Fibroblast of skin of back (primary cell): ENCODE measurements around the gene ATG9A.

Experiments
- DNase-seq: peaks from one replicate; pipeline ENCODE4 v3.0.0-alpha.2; 2013

The ATG9A gene

GRCh38 chr2:219252084-219252483, 22.6 kb upstream of the ATG9A start:
- no peak for DNase-seq

- DNase-seq = peak; percentile 72
Measured at GRCh38 chr2:219251656-219252055, 22.2 kb upstream of the ATG9A start.

DNA sequence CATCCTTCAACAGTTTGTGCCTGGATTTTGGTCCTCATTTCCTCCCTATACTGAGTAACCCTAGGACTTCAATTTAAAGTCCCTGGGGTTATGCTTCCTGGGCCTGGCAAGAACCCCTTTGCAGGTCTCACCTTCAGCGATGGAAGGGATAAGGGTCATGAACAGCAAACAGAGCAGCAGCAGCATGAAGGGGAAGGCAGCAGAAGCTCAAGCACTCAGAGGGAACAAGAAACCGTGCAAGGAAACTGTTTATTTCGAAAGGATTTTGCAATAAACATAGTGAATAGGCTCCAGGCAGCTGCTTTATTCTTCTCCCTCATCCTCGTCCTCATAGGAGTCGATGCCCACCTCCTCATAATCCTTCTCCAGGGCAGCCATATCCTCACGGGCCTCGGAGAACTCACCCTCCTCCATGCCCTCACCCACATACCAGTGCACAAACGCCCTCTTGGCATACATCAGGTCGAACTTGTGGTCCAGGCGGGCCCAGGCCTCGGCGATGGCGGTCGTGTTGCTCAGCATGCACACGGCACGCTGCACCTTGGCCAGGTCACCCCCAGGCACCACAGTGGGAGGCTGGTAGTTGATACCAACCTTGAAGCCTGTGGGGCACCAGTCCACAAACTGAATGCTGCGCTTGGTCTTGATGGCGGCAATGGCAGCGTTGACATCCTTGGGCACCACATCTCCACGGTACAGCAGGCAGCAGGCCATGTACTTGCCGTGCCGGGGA, 20.8 kb upstream of the ATG9A start:
- DNase-seq = no peak

DNA sequence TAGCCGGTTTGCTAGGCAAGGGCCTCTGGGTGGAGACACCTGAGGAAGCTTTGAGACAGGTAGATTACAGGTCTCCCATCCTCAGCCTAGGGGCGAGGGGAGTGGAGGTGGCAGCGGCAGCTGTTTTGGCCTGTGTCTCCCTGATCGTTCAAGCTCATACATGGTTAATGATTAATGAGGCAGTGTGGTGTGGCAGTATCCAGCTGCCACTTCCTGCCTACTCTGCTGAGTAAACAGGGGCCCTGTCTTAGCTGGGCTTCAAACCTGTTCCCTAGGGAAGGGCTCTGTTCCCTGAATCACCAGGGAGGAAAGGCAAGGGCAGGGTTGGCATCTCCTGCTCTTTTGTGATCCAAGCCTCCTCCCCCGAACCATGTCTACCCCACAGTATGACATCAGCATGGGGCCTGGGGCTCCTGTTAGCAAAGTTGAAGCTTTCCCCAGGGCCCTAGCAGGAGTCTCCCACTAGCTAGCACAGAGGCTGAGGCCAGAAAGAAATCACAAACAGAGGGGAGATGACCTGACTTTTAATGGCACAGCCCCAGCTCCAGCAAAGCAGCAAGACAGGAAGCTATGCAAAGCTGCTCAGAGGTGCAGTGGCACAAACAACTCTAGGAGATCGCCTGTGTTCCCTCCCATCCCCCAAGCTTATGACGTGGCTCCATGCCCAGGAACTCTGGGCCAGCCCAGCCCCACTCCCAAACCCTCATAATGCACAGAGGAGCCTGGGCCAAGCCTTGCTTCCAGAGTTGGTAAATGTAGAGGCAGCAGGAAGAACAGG, 20.0 kb upstream of the ATG9A start:
- peak; percentile 86 for DNase-seq

- DNase-seq = no peak
Measured at GRCh38 chr2:219248845-219249202, 19.4 kb upstream of the ATG9A start.

GRCh38 chr2:219247678-219248642, 18.5 kb upstream of the ATG9A start:
- no peak for DNase-seq

GRCh38 chr2:219246559-219246958, 17.1 kb upstream of the ATG9A start:
- DNase-seq = no peak

- DNase-seq = no peak
Measured at GRCh38 chr2:219245899-219246230, 16.4 kb upstream of the ATG9A start.

DNA sequence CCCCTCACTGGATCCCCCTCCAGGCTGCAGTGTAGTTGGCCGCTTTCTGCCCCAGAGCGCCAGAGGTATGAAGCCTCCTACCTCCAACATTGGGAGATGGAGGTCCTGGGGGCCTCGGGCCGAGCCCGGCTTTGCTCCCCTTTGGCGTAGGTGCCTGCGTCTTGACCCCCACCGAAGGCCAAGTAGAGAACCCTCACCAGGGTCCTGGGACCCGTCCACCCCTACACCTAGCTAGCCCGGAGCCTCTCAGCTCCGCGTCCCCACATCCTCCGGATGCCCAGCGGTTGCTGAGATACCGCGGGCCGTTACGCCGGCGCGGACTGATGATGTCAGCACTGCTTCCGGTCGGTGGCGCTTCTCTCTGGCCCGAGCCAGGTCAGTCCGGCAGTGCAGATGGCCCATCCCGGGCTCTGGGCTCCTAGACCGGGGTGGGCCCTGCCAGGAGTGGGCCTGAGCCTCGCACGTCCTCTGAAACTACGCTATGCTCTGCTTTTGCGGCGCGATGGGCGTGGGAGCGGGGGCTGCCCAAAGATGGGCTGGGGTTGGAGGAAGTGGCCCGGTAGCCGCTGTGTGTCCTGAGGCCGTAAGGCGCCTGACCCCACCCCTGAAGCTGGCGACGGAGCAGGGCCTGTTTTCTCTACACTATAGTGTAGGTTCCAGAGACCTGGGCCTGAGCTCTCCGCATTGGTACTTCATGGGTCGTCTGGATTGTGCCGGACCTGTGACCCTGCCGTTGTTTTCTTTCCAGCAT, 15.9 kb upstream of the ATG9A start, which contains the start of the genes GLB1L and STK16:
TSS of gene GLB1L (minus strand) at position 297 of the 751 bp plus-strand sequence. CDS start 1,871 bp downstream, outside the sequence.
TSS of gene STK16 (plus strand) at position 332 of the 751 bp plus-strand sequence. CDS start 521 bp downstream, outside the sequence.
- peak; percentile 92 for DNase-seq

- DNase-seq = no peak
Measured at GRCh38 chr2:219244789-219245147, 15.3 kb upstream of the ATG9A start.

DNA sequence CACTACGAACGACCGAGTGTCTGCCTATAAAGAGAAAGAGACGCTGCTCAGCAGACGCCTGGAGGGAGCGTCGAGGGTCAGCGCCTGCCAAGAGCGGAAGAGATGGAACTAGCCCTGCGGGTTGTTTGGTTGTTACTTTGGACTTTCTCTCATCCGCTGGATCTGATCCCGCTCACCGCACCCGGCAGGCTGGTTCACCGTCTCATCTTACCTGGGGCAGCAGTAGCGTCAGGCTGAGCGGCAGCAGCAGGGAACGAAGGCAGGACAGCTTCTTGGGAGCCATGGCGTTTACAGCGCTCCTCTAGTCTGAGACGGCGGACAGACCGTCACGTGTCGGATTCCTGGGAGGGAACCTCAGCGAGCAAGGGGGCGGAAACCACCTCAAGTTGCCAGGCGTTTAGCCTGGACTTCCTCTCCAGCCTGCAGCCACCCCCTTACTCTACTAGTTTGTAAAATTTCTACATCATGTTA, 13.9 kb upstream of the ATG9A start:
- DNase-seq = no peak

GRCh38 chr2:219234331-219234730, 4.9 kb upstream of the ATG9A start:
- DNase-seq = no peak

- DNase-seq = peak; percentile 74
Measured at GRCh38 chr2:219230059-219230540, 664 bp upstream of the ATG9A start.

DNA sequence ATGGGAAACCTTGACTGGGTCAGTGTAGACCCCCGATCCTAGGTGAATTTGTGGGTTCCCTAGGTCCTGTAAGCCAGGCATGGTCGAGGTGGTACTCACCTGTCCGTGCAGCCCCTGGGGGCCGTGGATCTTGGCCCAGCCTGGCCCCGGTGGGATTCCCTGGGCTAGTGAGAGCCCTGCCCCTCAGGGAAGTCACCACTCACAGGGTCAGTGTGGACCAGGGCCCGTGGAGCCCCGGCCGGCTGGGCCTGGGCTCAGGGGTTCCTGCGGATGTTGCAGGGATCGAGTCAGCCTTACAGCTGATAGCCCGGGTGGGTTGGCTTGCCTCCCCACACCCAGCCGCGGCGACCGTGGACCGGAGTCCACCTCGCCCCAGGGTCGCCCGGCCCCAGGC, 528 bp downstream of the ATG9A start:
- no peak for DNase-seq

GRCh38 chr2:219228041-219228910, 1.2 kb downstream of the ATG9A start:
- peak; percentile 3 for DNase-seq

- DNase-seq = no peak
Measured at GRCh38 chr2:219225350-219225749, 4.1 kb downstream of the ATG9A start.

DNA sequence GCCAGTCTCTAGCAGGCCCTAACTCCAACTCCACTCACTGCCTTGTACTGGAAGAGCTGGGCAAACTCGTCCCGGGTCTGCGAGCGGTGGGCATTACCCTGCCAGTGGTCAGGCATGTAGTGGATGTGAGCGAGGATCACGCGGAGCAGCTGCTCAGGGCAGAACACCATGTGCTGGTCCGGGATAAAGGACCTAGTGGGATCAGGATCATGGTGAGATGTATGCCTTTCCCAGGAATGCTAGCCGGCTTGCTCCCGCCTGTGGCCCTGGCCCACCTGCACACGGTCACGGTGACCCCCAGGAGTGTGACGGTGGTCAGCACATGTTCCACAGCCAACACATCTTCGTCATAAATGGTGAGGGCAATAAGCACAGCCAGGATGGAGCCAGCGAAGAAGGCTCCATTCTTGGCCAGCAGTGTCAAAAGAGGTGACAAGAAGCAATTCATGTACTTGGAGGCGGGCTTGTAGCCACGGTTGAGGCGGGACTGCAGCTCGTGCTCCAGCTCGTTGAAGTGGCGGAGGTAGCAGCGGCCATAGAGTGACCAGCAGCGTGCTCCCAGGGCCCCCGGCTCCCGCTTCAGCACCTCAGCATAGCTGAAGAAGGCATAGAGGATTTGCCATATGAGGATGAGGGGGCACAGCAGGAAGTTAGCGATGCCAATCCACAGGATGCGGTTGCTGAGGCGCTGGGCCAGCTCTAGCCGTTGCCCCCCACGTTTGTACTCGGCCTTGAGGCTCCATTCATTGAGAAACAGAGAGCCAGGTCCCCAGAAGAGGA, 5.4 kb downstream of the ATG9A start:
- no peak for DNase-seq

DNA sequence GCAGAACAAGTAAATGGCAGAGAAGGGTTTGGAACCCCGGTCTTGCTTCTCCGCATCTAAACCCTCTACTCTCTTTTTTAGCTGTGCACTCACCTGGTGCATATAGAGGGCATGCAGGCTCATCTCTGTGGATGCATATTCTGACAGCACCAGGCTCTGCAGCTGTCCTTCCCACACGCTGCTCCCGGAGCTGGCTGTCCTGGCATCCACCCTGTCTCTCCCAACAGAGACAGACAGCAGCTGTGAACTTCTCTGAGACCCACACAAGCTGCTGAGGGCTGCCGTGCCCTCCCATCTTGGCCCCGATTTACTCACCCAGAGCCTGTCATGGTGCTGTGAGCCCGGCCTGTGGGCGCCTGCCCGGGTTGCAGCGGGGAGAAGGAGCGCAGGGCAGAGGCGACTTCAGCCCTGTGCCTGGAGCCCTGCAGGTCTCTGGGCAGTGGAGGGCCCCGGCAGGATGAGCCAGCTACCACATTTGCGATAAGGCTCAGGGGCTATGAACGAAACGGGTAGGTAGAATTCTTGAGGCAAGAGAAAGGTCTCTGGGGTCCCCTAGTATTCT, 7.4 kb downstream of the ATG9A start:
- DNase-seq = no peak

GRCh38 chr2:219220652-219221402, 8.6 kb downstream of the ATG9A start:
- DNase-seq = no peak
